Stimulated activated CD8-positive, alpha-beta memory T cell treated with anti-CD3 and anti-CD28 coated beads, Interleukin-4, amount 100 ng/mL, for 4 hours (primary cell): ENCODE data around the gene PKHD1.

Source experiments
- DNase-seq, 2 donors: peaks; one replicate each; pipeline ENCODE4 v3.0.0-alpha.2; 2020; ENCODE audit warnings: low read depth in 2 of 2, low spot score in 1 of 2

PKHD1 gene

GRCh38 chr6:51717477-51717876 is 369.9 kb downstream of the PKHD1 start:
- no peak for DNase-seq

GRCh38 chr6:51711876-51712275 is 375.5 kb downstream of the PKHD1 start:
- DNase-seq: no peak

GRCh38 chr6:51706086-51706485 is 381.3 kb downstream of the PKHD1 start:
- DNase-seq: no peak

- DNase-seq: no peak
These were observed 382.4 kb downstream of the PKHD1 start for GRCh38 chr6:51704932-51705540.

GRCh38 chr6:51702851-51703250 is 384.6 kb downstream of the PKHD1 start:
- DNase-seq: no peak

- no peak for DNase-seq
These were observed 402.8 kb downstream of the PKHD1 start for GRCh38 chr6:51684603-51685002.

GRCh38 chr6:51684038-51684437 is 403.4 kb downstream of the PKHD1 start:
- no peak for DNase-seq

GRCh38 chr6:51678905-51679620 is 408.4 kb downstream of the PKHD1 start:
- DNase-seq: no peak

GRCh38 chr6:51678274-51678673 is 409.1 kb downstream of the PKHD1 start:
- no peak for DNase-seq

GRCh38 chr6:51675922-51676275 is 411.5 kb downstream of the PKHD1 start:
- no peak for DNase-seq

GRCh38 chr6:51675020-51675921 is 412.1 kb downstream of the PKHD1 start:
- no peak for DNase-seq

- DNase-seq: no peak
These were observed 423.9 kb downstream of the PKHD1 start for GRCh38 chr6:51663525-51663924.

GRCh38 chr6:51660767-51661166 is 426.6 kb downstream of the PKHD1 start:
- no peak for DNase-seq

GRCh38 chr6:51657491-51657890 is 429.9 kb downstream of the PKHD1 start:
- DNase-seq: no peak

- no peak for DNase-seq
These were observed 431.9 kb downstream of the PKHD1 start for GRCh38 chr6:51655517-51655916.

- DNase-seq: no peak
These were observed 432.8 kb downstream of the PKHD1 start for GRCh38 chr6:51654647-51655046.

GRCh38 chr6:51651132-51651817 is 436.1 kb downstream of the PKHD1 start:
- DNase-seq: no peak

GRCh38 chr6:51648774-51649173 is 438.6 kb downstream of the PKHD1 start:
- DNase-seq: no peak

GRCh38 chr6:51648236-51648635 is 439.2 kb downstream of the PKHD1 start:
- no peak for DNase-seq

GRCh38 chr6:51644426-51644825 is 443.0 kb downstream of the PKHD1 start:
- no peak for DNase-seq

GRCh38 chr6:51640021-51640420 is 447.4 kb downstream of the PKHD1 start:
- no peak for DNase-seq
